ENCODE measurements around the gene CREB3L4. TPM values are rescaled to one million over a fixed set of nuclear protein-coding genes. Genes with fewer than 3 reads are reported as not detected.
"Not testable (repeated sequence)": the region's sequence is repeated elsewhere in the genome, so short reads cannot be mapped to it uniquely, and the experiment has no call there.

The CREB3L4 gene
- total RNA-seq, 1 donor from 2014 or later: 12.2 TPM

- Histone ChIP-seq H3K27ac (no peak overlapping the region), H3K36me3 (peaks cover 42% of the 10 kb centered on the region), H3K4me1 (peaks cover 26% of the 10 kb centered on the region), H3K27me3 (ENCODE audit: low read depth) (no peaks in the 10 kb centered on the region), H3K4me3 (no peak overlapping the region), H3K9me3 (no peaks in the 10 kb centered on the region)
- no peak for TF ChIP-seq CTCF (IDR thresholded peaks at IDR 0.05)
- no peak for DNase-seq
- no peak for ATAC-seq
- intact Hi-C loops (cut with DNase I): no loop called here
Observed at GRCh38 chr1:153995640-153996039, 27.9 kb downstream of the CREB3L4 start.

- H3K27me3 ChIP-seq (ENCODE audit: low read depth); H3K4me3 ChIP-seq; intact Hi-C loops (cut with DNase I); DNase-seq; H3K9me3 ChIP-seq; ATAC-seq; H3K27ac ChIP-seq: not testable (repeated sequence)
- H3K36me3 ChIP-seq: peaks cover 38% of the 10 kb centered on the region
- H3K4me1 ChIP-seq: peaks cover 20% of the 10 kb centered on the region
Observed at GRCh38 chr1:153996882-153997281, 29.2 kb downstream of the CREB3L4 start.

- no peaks in the 10 kb centered on the region for H3K27me3 ChIP-seq (ENCODE audit: low read depth)
- no peak overlapping the region for H3K4me3 ChIP-seq
- H3K9me3 ChIP-seq: no peaks in the 10 kb centered on the region
- ATAC-seq (no peak), DNase-seq (no peak)
- H3K36me3 ChIP-seq: peaks cover 3% of the 10 kb centered on the region
- no peak overlapping the region for H3K27ac ChIP-seq
- no peaks in the 10 kb centered on the region for H3K4me1 ChIP-seq
- no peak for TF ChIP-seq CTCF (IDR thresholded peaks at IDR 0.05)
- intact Hi-C loops (cut with DNase I): no loop called here
Observed at GRCh38 chr1:154000420-154000819, 32.7 kb downstream of the CREB3L4 start.

GRCh38 chr1:154006136-154006535 is 38.4 kb downstream of the CREB3L4 start:
- Histone ChIP-seq H3K9me3 (no peaks in the 10 kb centered on the region), H3K36me3 (no peaks in the 10 kb centered on the region), H3K27me3 (ENCODE audit: low read depth) (no peaks in the 10 kb centered on the region), H3K27ac (no peak overlapping the region), H3K4me1 (no peaks in the 10 kb centered on the region), H3K4me3 (no peak overlapping the region)
- no peak for DNase-seq
- ATAC-seq: no peak
- intact Hi-C loops (cut with DNase I): no loop called here
- TF ChIP-seq CTCF (IDR thresholded peaks at IDR 0.05): no peak

GRCh38 chr1:154012129-154012528 is 44.4 kb downstream of the CREB3L4 start:
- Histone ChIP-seq H3K27ac (no peak overlapping the region), H3K4me1 (no peaks in the 10 kb centered on the region), H3K4me3 (no peak overlapping the region), H3K9me3 (no peaks in the 10 kb centered on the region), H3K27me3 (ENCODE audit: low read depth) (no peaks in the 10 kb centered on the region), H3K36me3 (no peaks in the 10 kb centered on the region)
- no peak for DNase-seq
- TF ChIP-seq CTCF (IDR thresholded peaks at IDR 0.05): no peak
- intact Hi-C loops (cut with DNase I): no loop called here
- no peak for ATAC-seq

- intact Hi-C loops (cut with DNase I); ATAC-seq; H3K4me3 ChIP-seq; H3K4me1 ChIP-seq; H3K9me3 ChIP-seq; H3K36me3 ChIP-seq; H3K27ac ChIP-seq; H3K27me3 ChIP-seq (ENCODE audit: low read depth); DNase-seq: not testable (repeated sequence)
Observed at GRCh38 chr1:154012543-154012942, 44.8 kb downstream of the CREB3L4 start.

All from lower lobe of right lung (tissue), 2 donors.